ENCODE data around the gene SLC25A1.

Gene SLC25A1

GRCh38 chr22:19138217-19139000, 40.1 kb downstream of the SLC25A1 start:
- H3K27ac ChIP-seq (ENCODE audit: low read length, poor library complexity, severe bottlenecking), result no peak overlapping the region
- H3K23ac ChIP-seq (ENCODE audit: low read length in 2 of 2), result no peak overlapping the region
- H3K36me3 ChIP-seq (ENCODE audit: control insufficient read depth in 1 of 2, insufficient read depth in 2 of 2, low read depth in 1 of 2, low read length in 2 of 2), result peaks cover 79 to 90% of the 10 kb centered on the region in 2 experiments
- H2BK15ac ChIP-seq (ENCODE audit: low read depth, poor library complexity, severe bottlenecking), result no peak overlapping the region
- 96% methylated on average over 15 of the region's 15 CpGs for WGBS
- peaks cover 2% of the 10 kb centered on the region for H3K4me1 ChIP-seq (ENCODE audit: control insufficient read depth, insufficient read depth, low read depth, low read length)
- H2BK12ac ChIP-seq (ENCODE audit: low read length in 2 of 2), result no peak overlapping the region
- no peak overlapping the region for H2AK5ac ChIP-seq (ENCODE audit: low read length, severe bottlenecking)
- H3K27me3 ChIP-seq (ENCODE audit: control insufficient read depth in 1 of 2, insufficient read depth in 1 of 2, low read length in 2 of 2), result no peaks in the 10 kb centered on the region
- no peak overlapping the region for H2BK5ac ChIP-seq (ENCODE audit: low read depth, low read length, poor library complexity, severe bottlenecking)
- no peak overlapping the region for H3K4me2 ChIP-seq (ENCODE audit: low read length, poor library complexity, severe bottlenecking)
- no peak overlapping the region for H3K4ac ChIP-seq (ENCODE audit: low read depth in 1 of 2, low read length in 2 of 2)
- H4K8ac ChIP-seq (ENCODE audit: low read length), result no peak overlapping the region
- DNase-seq, result no peak
- no peak overlapping the region for H2BK120ac ChIP-seq (ENCODE audit: low read depth, low read length)
- peaks cover 51% of the 10 kb centered on the region for H3K79me1 ChIP-seq (replicated peaks; ENCODE audit: low read length, poor library complexity, severe bottlenecking)
- H3K9me3 ChIP-seq (ENCODE audit: control insufficient read depth, low read length), result no peaks in the 10 kb centered on the region
- no peak overlapping the region for H2AFZ ChIP-seq (ENCODE audit: low read depth, low read length)
- H4K91ac ChIP-seq (ENCODE audit: low read length), result no peak overlapping the region
- no peak overlapping the region for H3K18ac ChIP-seq (ENCODE audit: low read depth in 1 of 2, low read length in 2 of 2)
- H3K9ac ChIP-seq (ENCODE audit: low read length), result no peak overlapping the region
- no peak overlapping the region for H3K14ac ChIP-seq (ENCODE audit: low read length in 2 of 2)
- no peak overlapping the region for H3K4me3 ChIP-seq (ENCODE audit: insufficient read depth in 1 of 2, low read depth in 1 of 2, low read length in 2 of 2)

DNA sequence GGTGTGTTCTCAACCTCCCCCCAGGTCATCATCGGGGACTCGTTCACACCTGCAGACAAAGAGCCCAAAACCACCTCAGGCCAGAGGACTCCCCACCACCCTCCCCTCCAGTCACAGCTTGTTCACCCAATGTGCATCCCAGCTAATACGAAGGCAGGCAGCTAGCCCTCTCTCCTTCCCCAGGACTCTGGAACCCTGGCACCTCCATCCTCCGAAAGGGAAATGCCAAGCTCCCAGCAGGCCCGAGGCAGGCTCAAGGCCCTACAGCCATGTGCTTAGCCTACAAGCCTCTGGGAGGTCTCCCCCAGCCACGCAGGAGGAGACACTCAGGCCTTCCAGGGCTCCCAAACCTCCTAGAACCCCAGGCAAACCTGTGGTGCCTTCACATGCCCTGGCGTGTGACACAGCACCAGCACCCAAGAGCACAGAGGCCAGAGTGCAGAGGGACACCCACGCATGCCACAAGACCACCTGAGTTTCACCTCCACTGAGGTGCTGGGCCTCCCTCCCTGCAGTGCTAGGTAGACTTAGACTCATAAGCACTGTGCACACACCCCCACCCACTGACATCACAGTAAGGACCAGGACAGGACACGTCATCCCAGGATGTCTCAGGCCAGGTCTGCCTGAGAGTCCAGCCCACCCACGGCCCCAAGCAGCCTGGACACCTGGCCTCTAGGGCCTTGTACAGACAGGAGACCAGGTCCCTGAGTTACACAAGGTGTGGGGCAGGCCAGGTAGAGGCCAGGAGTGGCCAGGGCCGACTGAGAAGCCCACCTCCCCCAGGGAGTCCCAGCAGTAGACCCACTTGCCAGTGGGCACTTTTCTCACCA, 40.9 kb downstream of the SLC25A1 start:
- Histone ChIP-seq H3K9me3 (ENCODE audit: control insufficient read depth, low read length) (no peaks in the 10 kb centered on the region), H3K14ac (ENCODE audit: low read length in 2 of 2) (no peak overlapping the region), H3K4me1 (ENCODE audit: control insufficient read depth, insufficient read depth, low read depth, low read length) (no peaks in the 10 kb centered on the region), H3K9ac (ENCODE audit: low read length) (no peak overlapping the region), H3K23ac (ENCODE audit: low read length in 2 of 2) (no peak overlapping the region), H3K4me2 (ENCODE audit: low read length, poor library complexity, severe bottlenecking) (no peak overlapping the region), H2AFZ (ENCODE audit: low read depth, low read length) (no peak overlapping the region), H3K27me3 (ENCODE audit: control insufficient read depth in 1 of 2, insufficient read depth in 1 of 2, low read length in 2 of 2) (no peaks in the 10 kb centered on the region), H4K8ac (ENCODE audit: low read length) (no peak overlapping the region), H2AK5ac (ENCODE audit: low read length, severe bottlenecking) (no peak overlapping the region), H4K91ac (ENCODE audit: low read length) (no peak overlapping the region), H3K4ac (ENCODE audit: low read depth in 1 of 2, low read length in 2 of 2) (no peak overlapping the region), H3K79me1 (replicated peaks; ENCODE audit: low read length, poor library complexity, severe bottlenecking) (peaks cover 53% of the 10 kb centered on the region), H3K4me3 (ENCODE audit: insufficient read depth in 1 of 2, low read depth in 1 of 2, low read length in 2 of 2) (no peak overlapping the region), H2BK15ac (ENCODE audit: low read depth, poor library complexity, severe bottlenecking) (no peak overlapping the region), H2BK5ac (ENCODE audit: low read depth, low read length, poor library complexity, severe bottlenecking) (no peak overlapping the region), H3K27ac (ENCODE audit: low read length, poor library complexity, severe bottlenecking) (no peak overlapping the region), H3K18ac (ENCODE audit: low read depth in 1 of 2, low read length in 2 of 2) (no peak overlapping the region), H2BK120ac (ENCODE audit: low read depth, low read length) (no peak overlapping the region), H3K36me3 (ENCODE audit: control insufficient read depth in 1 of 2, insufficient read depth in 2 of 2, low read depth in 1 of 2, low read length in 2 of 2) (peaks cover 86 to 96% of the 10 kb centered on the region in 2 experiments), H2BK12ac (ENCODE audit: low read length in 2 of 2) (no peak overlapping the region)
- 91% methylated on average over 11 of the region's 11 CpGs for WGBS
- DNase-seq, result no peak

DNA sequence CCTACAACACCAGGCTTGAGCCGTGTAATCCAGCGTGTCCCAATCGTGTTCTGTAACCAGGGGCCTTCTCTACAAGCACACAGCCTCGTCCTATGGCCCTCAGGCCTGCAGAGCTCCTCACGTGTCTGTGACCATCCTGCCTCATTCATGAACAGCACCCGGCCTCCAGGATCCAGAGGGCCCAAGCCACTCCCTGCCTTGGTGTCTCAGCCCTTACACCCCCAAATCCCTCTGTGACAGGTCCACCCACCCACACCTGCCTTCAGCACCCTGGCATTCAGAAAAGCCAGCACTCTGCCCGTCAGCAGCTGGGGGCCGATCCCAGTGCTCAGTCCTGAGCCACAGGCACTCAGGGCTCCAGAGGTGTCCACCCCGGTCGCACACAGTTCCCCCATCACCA, 41.6 kb downstream of the SLC25A1 start:
- 96% methylated on average over 10 of the region's 10 CpGs for WGBS
- H2AK5ac ChIP-seq (ENCODE audit: low read length, severe bottlenecking), result no peak overlapping the region
- no peak for DNase-seq

DNA sequence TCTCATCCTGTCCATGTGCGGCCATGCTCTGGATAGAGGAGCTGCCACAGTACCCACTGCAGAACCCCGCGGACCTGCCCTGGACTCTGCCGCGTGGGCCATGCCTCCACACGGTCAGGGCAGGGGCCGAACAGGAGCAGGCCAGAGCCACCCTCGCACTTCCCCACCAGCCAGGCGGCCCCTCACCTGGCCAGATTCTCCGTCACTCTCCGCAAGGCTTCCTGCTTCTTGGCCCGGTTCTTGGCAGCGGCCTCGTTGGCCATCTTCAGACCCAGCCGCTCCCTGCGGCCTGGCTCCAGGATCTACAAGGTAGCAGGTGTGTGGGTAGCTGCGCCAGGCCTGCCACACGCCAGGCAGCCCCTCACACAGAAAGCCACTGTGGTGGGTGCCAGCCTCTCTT, 43.7 kb downstream of the SLC25A1 start:
- no peak for DNase-seq
- no peak overlapping the region for H4K91ac ChIP-seq (ENCODE audit: low read length)
- no peaks in the 10 kb centered on the region for H3K27me3 ChIP-seq (ENCODE audit: control insufficient read depth in 1 of 2, insufficient read depth in 1 of 2, low read length in 2 of 2)
- no peak overlapping the region for H3K4me3 ChIP-seq (ENCODE audit: insufficient read depth in 1 of 2, low read depth in 1 of 2, low read length in 2 of 2)
- H2BK15ac ChIP-seq (ENCODE audit: low read depth, poor library complexity, severe bottlenecking), result no peak overlapping the region
- H3K9me3 ChIP-seq (ENCODE audit: control insufficient read depth, low read length), result no peaks in the 10 kb centered on the region
- H3K4me1 ChIP-seq (ENCODE audit: control insufficient read depth, insufficient read depth, low read depth, low read length), result no peaks in the 10 kb centered on the region
- no peak overlapping the region for H3K4me2 ChIP-seq (ENCODE audit: low read length, poor library complexity, severe bottlenecking)
- no peak overlapping the region for H2BK120ac ChIP-seq (ENCODE audit: low read depth, low read length)
- no peak overlapping the region for H3K27ac ChIP-seq (ENCODE audit: low read length, poor library complexity, severe bottlenecking)
- H2BK12ac ChIP-seq (ENCODE audit: low read length in 2 of 2), result no peak overlapping the region
- H3K14ac ChIP-seq (ENCODE audit: low read length in 2 of 2), result no peak overlapping the region
- no peak overlapping the region for H2AFZ ChIP-seq (ENCODE audit: low read depth, low read length)
- peaks cover 35% of the 10 kb centered on the region for H3K79me1 ChIP-seq (replicated peaks; ENCODE audit: low read length, poor library complexity, severe bottlenecking)
- no peak overlapping the region for H3K4ac ChIP-seq (ENCODE audit: low read depth in 1 of 2, low read length in 2 of 2)
- peaks cover 79 to 82% of the 10 kb centered on the region in 2 experiments for H3K36me3 ChIP-seq (ENCODE audit: control insufficient read depth in 1 of 2, insufficient read depth in 2 of 2, low read depth in 1 of 2, low read length in 2 of 2)
- no peak overlapping the region for H3K18ac ChIP-seq (ENCODE audit: low read depth in 1 of 2, low read length in 2 of 2)
- H2AK5ac ChIP-seq (ENCODE audit: low read length, severe bottlenecking), result no peak overlapping the region
- WGBS, result 93% methylated on average over 18 of the region's 18 CpGs
- H3K23ac ChIP-seq (ENCODE audit: low read length in 2 of 2), result no peak overlapping the region
- no peak overlapping the region for H2BK5ac ChIP-seq (ENCODE audit: low read depth, low read length, poor library complexity, severe bottlenecking)
- no peak overlapping the region for H4K8ac ChIP-seq (ENCODE audit: low read length)
- H3K9ac ChIP-seq (ENCODE audit: low read length), result no peak overlapping the region

More for the DNA sequence above, 41.6 kb downstream of the SLC25A1 start:
- Histone ChIP-seq H2AFZ (ENCODE audit: low read depth, low read length) (no peak overlapping the region), H3K18ac (ENCODE audit: low read depth in 1 of 2, low read length in 2 of 2) (no peak overlapping the region), H2BK15ac (ENCODE audit: low read depth, poor library complexity, severe bottlenecking) (no peak overlapping the region), H3K9ac (ENCODE audit: low read length) (no peak overlapping the region), H3K14ac (ENCODE audit: low read length in 2 of 2) (no peak overlapping the region), H3K4me3 (ENCODE audit: insufficient read depth in 1 of 2, low read depth in 1 of 2, low read length in 2 of 2) (no peak overlapping the region), H2BK12ac (ENCODE audit: low read length in 2 of 2) (no peak overlapping the region), H3K36me3 (ENCODE audit: control insufficient read depth in 1 of 2, insufficient read depth in 2 of 2, low read depth in 1 of 2, low read length in 2 of 2) (peaks cover 86 to 92% of the 10 kb centered on the region in 2 experiments), H3K79me1 (replicated peaks; ENCODE audit: low read length, poor library complexity, severe bottlenecking) (peaks cover 46% of the 10 kb centered on the region), H3K4me2 (ENCODE audit: low read length, poor library complexity, severe bottlenecking) (no peak overlapping the region), H3K23ac (ENCODE audit: low read length in 2 of 2) (no peak overlapping the region), H3K4ac (ENCODE audit: low read depth in 1 of 2, low read length in 2 of 2) (no peak overlapping the region), H3K27ac (ENCODE audit: low read length, poor library complexity, severe bottlenecking) (no peak overlapping the region), H3K27me3 (ENCODE audit: control insufficient read depth in 1 of 2, insufficient read depth in 1 of 2, low read length in 2 of 2) (no peaks in the 10 kb centered on the region), H4K8ac (ENCODE audit: low read length) (no peak overlapping the region), H2BK120ac (ENCODE audit: low read depth, low read length) (no peak overlapping the region), H3K9me3 (ENCODE audit: control insufficient read depth, low read length) (no peaks in the 10 kb centered on the region), H3K4me1 (ENCODE audit: control insufficient read depth, insufficient read depth, low read depth, low read length) (no peaks in the 10 kb centered on the region), H4K91ac (ENCODE audit: low read length) (no peak overlapping the region), H2BK5ac (ENCODE audit: low read depth, low read length, poor library complexity, severe bottlenecking) (no peak overlapping the region)
